Body of pancreas (tissue), 4 donors: ENCODE data around the gene WNK4.

ENCODE experiments used
- POLR2A ChIP-seq, 3 donors: fragments of 450-650 bp; IDR thresholded peaks; one replicate each; pipeline ENCODE4 v1.6.1; 2016; ENCODE audit warnings: antibody characterized with exemption in 3 of 3, mild to moderate bottlenecking in 2 of 3
- TF ChIP-seq, protein P1 (sequence below), 7 experiments: fragments of 450-650 bp in 4 of 7; fragments of 200-600 bp in 3 of 7; sonication (generic) in 3 of 7; IDR thresholded peaks; one replicate each; pipeline ENCODE4 v1.5.1; 2016 to 2019; ENCODE audit warnings: antibody characterized with exemption in 7 of 7

DNA sequence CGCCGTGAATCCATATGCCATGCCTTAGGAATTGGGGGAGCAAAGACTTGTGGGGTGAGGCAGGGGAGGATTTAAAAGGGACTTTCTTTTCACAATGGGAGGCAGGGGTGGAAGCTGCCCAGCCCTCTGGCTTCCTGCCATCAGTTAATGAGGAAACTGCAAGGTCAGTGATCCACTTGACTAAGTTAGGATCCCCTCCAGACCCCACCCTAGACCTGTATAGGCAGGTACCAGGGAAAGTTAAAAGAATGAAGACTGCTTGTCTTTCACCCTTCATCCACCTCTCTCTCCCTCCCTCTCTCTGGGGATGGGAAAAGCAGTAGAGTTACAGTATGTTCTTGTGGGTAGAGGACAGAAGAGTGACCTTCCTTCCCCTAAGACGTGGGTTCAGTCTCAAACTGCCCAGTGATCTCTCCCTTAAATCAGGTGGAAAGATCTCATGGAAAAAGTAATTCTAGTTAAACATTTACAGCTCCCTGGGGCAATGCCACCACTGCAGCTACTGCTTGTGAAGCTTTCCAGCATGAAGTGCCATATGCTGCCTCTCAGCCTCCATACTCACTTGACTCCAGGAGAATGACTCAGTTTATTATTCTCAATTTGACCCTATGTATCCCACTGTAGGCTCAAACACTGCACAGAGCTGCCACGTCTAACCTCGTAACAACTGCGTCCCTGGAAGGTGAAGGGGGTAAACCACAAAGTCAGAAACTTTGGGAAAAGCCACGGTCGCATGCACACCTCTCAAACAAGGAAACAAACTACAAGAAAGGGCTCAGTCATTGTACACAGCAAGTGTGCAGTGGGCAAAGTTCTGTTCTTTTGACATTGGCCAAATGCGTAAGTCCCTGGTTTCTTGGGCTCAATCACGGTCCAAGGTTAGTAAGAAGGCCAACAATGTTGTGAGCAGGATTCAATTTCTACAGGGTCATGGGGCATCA, 16.9 kb downstream of the WNK4 start:
- TF ChIP-seq, protein P1, sequence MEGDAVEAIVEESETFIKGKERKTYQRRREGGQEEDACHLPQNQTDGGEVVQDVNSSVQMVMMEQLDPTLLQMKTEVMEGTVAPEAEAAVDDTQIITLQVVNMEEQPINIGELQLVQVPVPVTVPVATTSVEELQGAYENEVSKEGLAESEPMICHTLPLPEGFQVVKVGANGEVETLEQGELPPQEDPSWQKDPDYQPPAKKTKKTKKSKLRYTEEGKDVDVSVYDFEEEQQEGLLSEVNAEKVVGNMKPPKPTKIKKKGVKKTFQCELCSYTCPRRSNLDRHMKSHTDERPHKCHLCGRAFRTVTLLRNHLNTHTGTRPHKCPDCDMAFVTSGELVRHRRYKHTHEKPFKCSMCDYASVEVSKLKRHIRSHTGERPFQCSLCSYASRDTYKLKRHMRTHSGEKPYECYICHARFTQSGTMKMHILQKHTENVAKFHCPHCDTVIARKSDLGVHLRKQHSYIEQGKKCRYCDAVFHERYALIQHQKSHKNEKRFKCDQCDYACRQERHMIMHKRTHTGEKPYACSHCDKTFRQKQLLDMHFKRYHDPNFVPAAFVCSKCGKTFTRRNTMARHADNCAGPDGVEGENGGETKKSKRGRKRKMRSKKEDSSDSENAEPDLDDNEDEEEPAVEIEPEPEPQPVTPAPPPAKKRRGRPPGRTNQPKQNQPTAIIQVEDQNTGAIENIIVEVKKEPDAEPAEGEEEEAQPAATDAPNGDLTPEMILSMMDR (IDR thresholded peaks at IDR 0.05): no peak
- peak; percentile 32 to 95 (median 90) for TF ChIP-seq POLR2A (IDR thresholded peaks at IDR 0.05)
